ENCODE data around the gene PLA2G15. TPM values are rescaled to one million over a fixed set of nuclear protein-coding genes. Genes with fewer than 3 reads are reported as not detected.

PLA2G15 gene
- total RNA-seq, 1 donor: 21.7 TPM

- H3K4me3 ChIP-seq (ENCODE audit: low read depth, low read length): no peak overlapping the region
- DNase-seq (ENCODE audit: low read depth): no peak
- TF ChIP-seq CTCF (IDR thresholded peaks at IDR 0.05; ENCODE audit: insufficient read depth, low read length): no peak
Measured at GRCh38 chr16:68249371-68249770, 4.2 kb downstream of the PLA2G15 start.

GRCh38 chr16:68250951-68251350 is 5.8 kb downstream of the PLA2G15 start:
- H3K4me3 ChIP-seq (ENCODE audit: low read depth, low read length): no peak overlapping the region
- TF ChIP-seq CTCF (IDR thresholded peaks at IDR 0.05; ENCODE audit: insufficient read depth, low read length): no peak
- no peak for DNase-seq (ENCODE audit: low read depth)

- TF ChIP-seq CTCF (IDR thresholded peaks at IDR 0.05; ENCODE audit: insufficient read depth, low read length): no peak
- H3K4me3 ChIP-seq (ENCODE audit: low read depth, low read length): no peak overlapping the region
- no peak for DNase-seq (ENCODE audit: low read depth)
Measured at GRCh38 chr16:68251832-68252231, 6.7 kb downstream of the PLA2G15 start.

GRCh38 chr16:68252383-68252782 is 7.2 kb downstream of the PLA2G15 start:
- DNase-seq (ENCODE audit: low read depth): no peak
- TF ChIP-seq CTCF (IDR thresholded peaks at IDR 0.05; ENCODE audit: insufficient read depth, low read length): no peak
- H3K4me3 ChIP-seq (ENCODE audit: low read depth, low read length): no peak overlapping the region

- H3K4me3 ChIP-seq (ENCODE audit: low read depth, low read length): no peak overlapping the region
- no peak for TF ChIP-seq CTCF (IDR thresholded peaks at IDR 0.05; ENCODE audit: insufficient read depth, low read length)
- no peak for DNase-seq (ENCODE audit: low read depth)
Measured at GRCh38 chr16:68253721-68254120, 8.5 kb downstream of the PLA2G15 start.

- H3K4me3 ChIP-seq (ENCODE audit: low read depth, low read length): no peak overlapping the region
- TF ChIP-seq CTCF (IDR thresholded peaks at IDR 0.05; ENCODE audit: insufficient read depth, low read length): no peak
- no peak for DNase-seq (ENCODE audit: low read depth)
Measured at GRCh38 chr16:68255712-68256111, 10.5 kb downstream of the PLA2G15 start.

- no peak overlapping the region for H3K4me3 ChIP-seq (ENCODE audit: low read depth, low read length)
- TF ChIP-seq CTCF (IDR thresholded peaks at IDR 0.05; ENCODE audit: insufficient read depth, low read length): no peak
- no peak for DNase-seq (ENCODE audit: low read depth)
Measured at GRCh38 chr16:68257251-68257905, 12.2 kb downstream of the PLA2G15 start.
